Measurements from ENCODE around the gene METTL9. TPM values are rescaled to one million over a fixed set of nuclear protein-coding genes. Genes with fewer than 3 reads are reported as not detected.
"Not testable (repeated sequence)": the region's sequence is repeated elsewhere in the genome, so short reads cannot be mapped to it uniquely, and the experiment has no call there.

METTL9 gene
- total RNA-seq (2022) (63.9 and 67.6 TPM in 2 replicates), Bru-seq, nascent RNA (percentile 78 among the genes with signal in this experiment), BruChase-seq, experiment 1, labeled RNA remaining after a 6-hour chase (percentile 78 among the genes with signal in this experiment), BruChase-seq, experiment 2, labeled RNA remaining after a 2-hour chase (percentile 72 among the genes with signal in this experiment)
- long read RNA-seq, full-length matches to known transcripts = 130 of 143 reads
- long read RNA-seq, partial matches to known transcripts = 2 of 143 reads
- long read RNA-seq, other reads (novel, unspliced or antisense) = 11 of 143 reads

DNA sequence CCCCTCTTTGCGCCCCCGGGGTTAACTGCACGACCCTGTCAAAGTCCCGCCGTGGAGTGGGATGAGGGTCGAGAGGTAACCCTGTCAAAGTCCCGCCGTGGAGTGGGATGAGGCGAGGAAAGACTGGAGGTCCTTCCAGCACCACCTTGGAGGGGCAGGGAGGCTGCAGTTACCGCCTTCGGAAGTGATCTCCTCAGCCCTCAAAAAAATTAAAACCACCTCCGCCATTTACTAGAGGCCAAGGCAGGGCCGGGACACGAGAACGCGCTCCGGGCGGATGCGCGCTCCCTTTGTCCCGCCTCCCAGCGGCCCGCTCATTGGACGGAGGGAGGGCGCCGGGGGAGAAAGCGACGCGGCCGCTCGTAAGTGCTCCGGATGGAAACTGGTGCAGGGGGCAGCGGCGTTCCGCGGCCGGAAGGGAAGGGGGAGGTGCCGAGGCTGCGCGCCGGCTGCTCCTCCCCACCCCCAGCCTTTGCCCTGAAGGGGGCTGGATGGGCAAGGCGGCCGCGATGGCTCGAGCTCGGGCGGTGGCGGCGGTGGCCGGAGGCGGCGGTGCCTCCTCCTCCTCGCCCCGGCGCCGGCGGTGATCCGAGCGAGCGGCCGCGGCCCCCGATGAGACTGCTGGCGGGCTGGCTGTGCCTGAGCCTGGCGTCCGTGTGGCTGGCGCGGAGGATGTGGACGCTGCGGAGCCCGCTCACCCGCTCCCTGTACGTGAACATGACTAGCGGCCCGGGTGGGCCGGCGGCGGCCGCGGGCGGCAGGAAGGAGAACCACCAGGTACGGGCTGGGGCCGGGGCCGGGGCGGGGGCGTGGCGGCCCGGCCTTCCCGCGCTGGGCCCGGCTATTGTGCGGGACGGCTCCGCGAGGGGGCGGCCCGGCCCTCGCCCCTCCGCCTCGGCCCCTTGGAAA is at the start of gene METTL9:
TSS of gene METTL9 (plus strand) at position 456 of the 909 bp plus-strand sequence. CDS start at position 613, 157 bp downstream.
- Mint-ChIP-seq H3K36me3 (ENCODE audit: insufficient read depth, unreplicated experiment) (peaks cover 7% of the 10 kb centered on the region), H3K27ac (ENCODE audit: low read depth, unreplicated experiment) (peak within 1 kb of the TSS; percentile 92), H3K4me1 (ENCODE audit: insufficient read depth, unreplicated experiment) (peaks cover 21% of the 10 kb centered on the region), H3K27me3 (ENCODE audit: insufficient read depth, unreplicated experiment) (no peaks in the 10 kb centered on the region), H3K4me3 (ENCODE audit: unreplicated experiment) (peak within 1 kb of the TSS; percentile 83), H3K9me3 (ENCODE audit: unreplicated experiment) (no peaks in the 10 kb centered on the region)
- ChIA-PET CTCF (no interaction called here), POLR2A (interaction anchor here (0.7 to 1.8 kb wide), 6 partner anchors 9 to 98 kb away, joined by 3 to 12 read pairs (median 6); no protein-coding TSS in a partner anchor)
- BruUV-seq (replicated peaks) = no TSS peak
- intact Hi-C loops (cut with micrococcal nuclease) = loop anchor here (1.0 kb wide), 3 partner anchors 12 to 39 kb away; no protein-coding TSS in a partner anchor
- TF ChIP-seq, protein P1, sequence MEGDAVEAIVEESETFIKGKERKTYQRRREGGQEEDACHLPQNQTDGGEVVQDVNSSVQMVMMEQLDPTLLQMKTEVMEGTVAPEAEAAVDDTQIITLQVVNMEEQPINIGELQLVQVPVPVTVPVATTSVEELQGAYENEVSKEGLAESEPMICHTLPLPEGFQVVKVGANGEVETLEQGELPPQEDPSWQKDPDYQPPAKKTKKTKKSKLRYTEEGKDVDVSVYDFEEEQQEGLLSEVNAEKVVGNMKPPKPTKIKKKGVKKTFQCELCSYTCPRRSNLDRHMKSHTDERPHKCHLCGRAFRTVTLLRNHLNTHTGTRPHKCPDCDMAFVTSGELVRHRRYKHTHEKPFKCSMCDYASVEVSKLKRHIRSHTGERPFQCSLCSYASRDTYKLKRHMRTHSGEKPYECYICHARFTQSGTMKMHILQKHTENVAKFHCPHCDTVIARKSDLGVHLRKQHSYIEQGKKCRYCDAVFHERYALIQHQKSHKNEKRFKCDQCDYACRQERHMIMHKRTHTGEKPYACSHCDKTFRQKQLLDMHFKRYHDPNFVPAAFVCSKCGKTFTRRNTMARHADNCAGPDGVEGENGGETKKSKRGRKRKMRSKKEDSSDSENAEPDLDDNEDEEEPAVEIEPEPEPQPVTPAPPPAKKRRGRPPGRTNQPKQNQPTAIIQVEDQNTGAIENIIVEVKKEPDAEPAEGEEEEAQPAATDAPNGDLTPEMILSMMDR (IDR thresholded peaks at IDR 0.05; ENCODE audit: unreplicated experiment) = no peak
- DNase-seq (ENCODE audit: unreplicated experiment) = peak; percentile 95

DNA sequence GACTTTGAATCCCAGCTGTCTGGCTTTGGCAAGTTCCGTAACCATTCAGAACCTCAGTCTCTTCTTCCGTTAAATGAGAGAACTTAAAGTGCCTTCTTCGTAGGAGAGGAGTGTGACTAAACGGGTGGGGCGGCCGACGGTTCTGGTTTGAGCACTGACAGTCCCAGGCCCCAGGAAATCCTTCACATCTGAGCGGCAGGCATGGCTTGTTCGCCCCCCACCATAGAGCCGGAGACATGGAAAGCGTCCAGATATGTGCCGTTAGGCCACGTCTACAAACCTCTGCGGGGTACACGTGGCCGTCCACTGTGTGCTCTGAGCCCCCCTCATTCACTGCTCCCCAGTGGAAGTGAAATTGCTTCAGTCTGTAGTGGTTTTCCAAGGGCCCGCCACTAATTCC is 49.4 kb upstream of the METTL9 start:
- H3K9me3 Mint-ChIP-seq (ENCODE audit: unreplicated experiment); H3K36me3 Mint-ChIP-seq (ENCODE audit: insufficient read depth, unreplicated experiment); DNase-seq (ENCODE audit: unreplicated experiment); H3K4me1 Mint-ChIP-seq (ENCODE audit: insufficient read depth, unreplicated experiment); BruUV-seq (replicated peaks); CTCF ChIA-PET; POLR2A ChIA-PET; H3K27ac Mint-ChIP-seq (ENCODE audit: low read depth, unreplicated experiment); H3K27me3 Mint-ChIP-seq (ENCODE audit: insufficient read depth, unreplicated experiment); H3K4me3 Mint-ChIP-seq (ENCODE audit: unreplicated experiment): not testable (repeated sequence)
- intact Hi-C loops (cut with micrococcal nuclease) = loop anchor here (5.0 kb wide), 2 partner anchors 363 to 393 kb away; partner anchors contain the start of gene LDAF1

DNA sequence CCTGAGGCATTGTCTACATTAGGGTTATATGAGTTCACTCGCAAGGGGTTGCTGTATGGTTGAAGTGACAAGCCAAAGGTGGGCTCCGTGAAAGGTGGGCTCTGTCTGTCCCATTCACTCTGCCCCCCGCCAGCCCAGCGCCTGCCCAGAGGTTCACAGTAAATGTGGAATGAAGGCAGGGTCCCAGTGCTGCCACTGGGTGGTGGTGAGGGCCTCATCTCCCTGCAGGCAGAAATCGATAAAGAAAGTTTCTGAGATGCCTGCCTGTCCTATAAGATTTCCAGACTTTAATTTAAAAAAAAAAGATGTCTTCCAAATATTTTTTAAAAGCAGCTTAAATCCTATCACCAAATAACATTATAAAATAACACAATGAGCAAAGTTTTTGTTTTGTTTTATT is 48.9 kb upstream of the METTL9 start:
- H3K9me3 Mint-ChIP-seq (ENCODE audit: unreplicated experiment); CTCF ChIA-PET; BruUV-seq (replicated peaks); H3K27me3 Mint-ChIP-seq (ENCODE audit: insufficient read depth, unreplicated experiment); DNase-seq (ENCODE audit: unreplicated experiment); POLR2A ChIA-PET; H3K4me1 Mint-ChIP-seq (ENCODE audit: insufficient read depth, unreplicated experiment); H3K27ac Mint-ChIP-seq (ENCODE audit: low read depth, unreplicated experiment); H3K4me3 Mint-ChIP-seq (ENCODE audit: unreplicated experiment); H3K36me3 Mint-ChIP-seq (ENCODE audit: insufficient read depth, unreplicated experiment): not testable (repeated sequence)
- intact Hi-C loops (cut with micrococcal nuclease) = loop anchor here (5.0 kb wide), 2 partner anchors 363 to 393 kb away; partner anchors contain the start of gene LDAF1

DNA sequence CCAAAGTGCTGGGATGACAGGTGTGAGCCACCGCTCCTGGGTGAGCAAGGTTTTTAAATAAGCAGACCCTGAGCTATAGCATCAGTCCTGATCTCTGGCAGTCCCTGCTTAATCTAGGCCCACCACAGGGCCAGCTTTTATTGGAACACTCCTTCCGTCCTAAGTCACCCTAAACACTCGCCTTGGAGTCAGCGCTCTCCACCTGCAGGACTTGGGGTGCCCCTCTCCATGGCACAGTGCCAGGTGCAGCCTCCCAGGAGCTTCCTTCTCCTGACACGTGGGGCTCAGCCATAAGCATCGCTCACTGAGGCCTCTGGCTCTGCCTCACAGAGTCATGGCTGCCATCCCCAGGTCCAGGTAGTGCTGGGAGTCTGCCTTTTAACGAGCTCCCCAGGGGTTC is 48.3 kb upstream of the METTL9 start:
- H3K4me1 Mint-ChIP-seq (ENCODE audit: insufficient read depth, unreplicated experiment); DNase-seq (ENCODE audit: unreplicated experiment); H3K27ac Mint-ChIP-seq (ENCODE audit: low read depth, unreplicated experiment); CTCF ChIA-PET; BruUV-seq (replicated peaks); H3K27me3 Mint-ChIP-seq (ENCODE audit: insufficient read depth, unreplicated experiment); H3K36me3 Mint-ChIP-seq (ENCODE audit: insufficient read depth, unreplicated experiment); H3K4me3 Mint-ChIP-seq (ENCODE audit: unreplicated experiment); POLR2A ChIA-PET; H3K9me3 Mint-ChIP-seq (ENCODE audit: unreplicated experiment): not testable (repeated sequence)
- intact Hi-C loops (cut with micrococcal nuclease) = loop anchor here (5.0 kb wide), 2 partner anchors 364 to 394 kb away; partner anchors contain the start of gene LDAF1

DNA sequence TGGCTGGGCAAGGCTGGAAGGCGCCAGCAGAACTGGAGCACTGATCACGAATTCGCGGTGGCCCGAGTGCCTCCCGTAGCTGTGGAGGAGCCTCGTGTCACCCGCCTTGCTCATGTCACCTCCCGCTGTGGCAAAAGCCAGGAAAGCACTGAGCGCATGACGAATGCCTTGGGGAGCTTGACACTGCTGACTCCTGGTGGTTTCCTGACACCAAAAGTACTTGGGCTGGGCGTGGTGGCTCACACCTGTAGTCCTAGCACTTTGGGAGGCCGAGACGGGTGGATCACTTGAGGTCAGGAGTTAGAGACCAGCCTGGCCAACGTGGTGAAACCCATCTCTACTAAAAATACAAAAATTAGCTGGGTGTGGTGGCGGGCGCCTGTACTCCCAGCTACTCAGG is 47.8 kb upstream of the METTL9 start:
- H3K4me3 Mint-ChIP-seq (ENCODE audit: unreplicated experiment); H3K27ac Mint-ChIP-seq (ENCODE audit: low read depth, unreplicated experiment); H3K4me1 Mint-ChIP-seq (ENCODE audit: insufficient read depth, unreplicated experiment); H3K9me3 Mint-ChIP-seq (ENCODE audit: unreplicated experiment); H3K36me3 Mint-ChIP-seq (ENCODE audit: insufficient read depth, unreplicated experiment); DNase-seq (ENCODE audit: unreplicated experiment); POLR2A ChIA-PET; BruUV-seq (replicated peaks); H3K27me3 Mint-ChIP-seq (ENCODE audit: insufficient read depth, unreplicated experiment): not testable (repeated sequence)
- intact Hi-C loops (cut with micrococcal nuclease) = loop anchor here (5.0 kb wide), 2 partner anchors 364 to 394 kb away; partner anchors contain the start of gene LDAF1
- CTCF ChIA-PET = interaction anchor here (1.6 kb wide), 1 partner anchor 350 kb away, joined by 3 read pairs; no protein-coding TSS in a partner anchor

DNA sequence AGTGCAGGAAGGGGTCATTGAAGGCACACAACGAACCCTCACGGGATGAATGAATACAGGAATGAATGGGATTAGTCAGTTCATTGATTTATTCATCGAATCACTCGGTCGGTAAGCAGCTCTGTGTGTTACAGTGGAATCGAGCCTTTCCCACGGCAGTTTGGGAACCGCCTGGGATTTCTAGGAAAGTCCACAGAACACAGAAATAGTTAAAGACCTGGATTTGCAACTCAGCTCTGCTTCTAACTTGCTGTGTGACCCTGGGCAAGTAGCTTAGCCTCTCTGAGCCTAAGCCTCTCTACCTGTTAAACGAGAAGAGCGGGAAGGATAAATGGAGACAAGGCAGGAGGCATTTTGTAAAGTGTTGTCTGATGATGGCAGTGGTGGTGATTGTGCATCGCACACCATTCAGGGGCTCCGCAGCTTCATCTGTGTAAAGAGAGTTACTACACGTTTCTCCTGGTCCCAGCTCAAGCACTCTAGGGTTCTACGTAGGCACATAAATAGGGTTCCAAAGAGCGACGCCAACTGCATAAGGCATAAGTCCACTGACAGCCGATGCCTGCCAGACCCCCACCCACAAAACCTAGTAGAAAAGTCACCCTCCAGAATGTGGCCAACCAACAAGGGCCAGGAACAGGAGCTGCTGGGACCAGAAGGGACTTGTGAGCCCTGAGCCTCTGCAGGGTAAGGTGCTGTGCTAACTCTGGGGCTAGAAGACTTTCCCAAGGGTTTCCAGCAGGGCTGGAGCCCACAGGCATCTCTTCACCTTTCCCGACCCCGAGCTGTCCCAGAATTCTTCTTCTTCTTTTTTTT is 45.7 kb upstream of the METTL9 start:
- not testable (repeated sequence) for H3K4me3 Mint-ChIP-seq (ENCODE audit: unreplicated experiment); DNase-seq (ENCODE audit: unreplicated experiment); H3K27ac Mint-ChIP-seq (ENCODE audit: low read depth, unreplicated experiment); H3K9me3 Mint-ChIP-seq (ENCODE audit: unreplicated experiment); H3K36me3 Mint-ChIP-seq (ENCODE audit: insufficient read depth, unreplicated experiment); BruUV-seq (replicated peaks); H3K4me1 Mint-ChIP-seq (ENCODE audit: insufficient read depth, unreplicated experiment); H3K27me3 Mint-ChIP-seq (ENCODE audit: insufficient read depth, unreplicated experiment)
- intact Hi-C loops (cut with micrococcal nuclease) = loop anchor here (5.0 kb wide), 2 partner anchors 366 to 396 kb away; partner anchors contain the start of gene LDAF1
- ChIA-PET POLR2A (interaction anchor here (1.3 kb wide), 1 partner anchor 33 kb away, joined by 4 read pairs; no protein-coding TSS in a partner anchor), CTCF (interaction anchor here (0.6 to 1.1 kb wide), 9 partner anchors 9 to 1423 kb away, joined by 3 to 6 read pairs (median 4); no protein-coding TSS in a partner anchor)

Measured in MCF 10A (cell line).